MM.1S (cell line): Measurements from ENCODE around the gene ERFL.

Experiments
- DNase-seq: peaks from one replicate; pipeline ENCODE4 v3.0.0-alpha.2; 2015
- H2AFZ ChIP-seq: fragments of 300-600 bp; sonication (generic); 2 replicates; pipeline ENCODE4 v1.6.0; 2016; ENCODE audit warnings: antibody characterized with exemption, low read length
- H3F3A ChIP-seq: fragments of 300-600 bp; sonication (generic); 2 replicates; pipeline ENCODE4 v1.6.1; 2016; ENCODE audit warnings: mild to moderate bottlenecking, antibody characterized with exemption, low read length, moderate library complexity, mixed read lengths; ENCODE audit not compliant: insufficient read depth
- H3K27ac ChIP-seq: fragments of 300-600 bp; sonication (generic); 2 replicates; pipeline ENCODE4 v1.5.1; 2016; ENCODE audit warnings: mild to moderate bottlenecking, low read length
- H3K27me3 ChIP-seq: fragments of 300-600 bp; sonication (generic); replicated peaks from 2 replicates; pipeline ENCODE4 v1.6.0; 2016; ENCODE audit warnings: low read length; ENCODE audit not compliant: insufficient read depth
- H3K36me3 ChIP-seq: fragments of 300-600 bp; sonication (generic); replicated peaks from 2 replicates; pipeline ENCODE4 v1.6.1; 2016; ENCODE audit warnings: mild to moderate bottlenecking, low read length, mixed read lengths; ENCODE audit not compliant: insufficient read depth
- H3K4me1 ChIP-seq: fragments of 300-600 bp; sonication (generic); 2 replicates; pipeline ENCODE4 v1.6.1; 2016; ENCODE audit warnings: low read length, mixed read lengths
- H3K4me2 ChIP-seq: fragments of 300-600 bp; sonication (generic); 2 replicates; pipeline ENCODE4 v1.6.0; 2016; ENCODE audit warnings: low read depth, low read length
- H3K4me3 ChIP-seq: fragments of 300-600 bp; sonication (generic); 2 replicates; pipeline ENCODE4 v1.5.1; 2016; ENCODE audit warnings: low read length, mixed read lengths
- H3K79me2 ChIP-seq: fragments of 300-600 bp; sonication (generic); 2 replicates; pipeline ENCODE4 v1.6.1; 2016; ENCODE audit warnings: mixed run types, low read length, mixed read lengths
- H3K9ac ChIP-seq: fragments of 300-600 bp; sonication (generic); 2 replicates; pipeline ENCODE4 v1.6.1; 2016; ENCODE audit warnings: low read length, mixed read lengths
- H3K9me2 ChIP-seq: fragments of 300-600 bp; sonication (generic); replicated peaks from 2 replicates; pipeline ENCODE4 v1.6.1; 2016; ENCODE audit warnings: mild to moderate bottlenecking, low read length, mixed read lengths; ENCODE audit not compliant: insufficient read depth
- H3K9me3 ChIP-seq: fragments of 300-600 bp; sonication (generic); replicated peaks from 2 replicates; pipeline ENCODE4 v1.6.1; 2016; ENCODE audit warnings: mild to moderate bottlenecking, low read length, mixed read lengths; ENCODE audit not compliant: insufficient read depth
- H4K20me1 ChIP-seq: fragments of 300-600 bp; sonication (generic); 2 replicates; pipeline ENCODE4 v1.6.1; 2016; ENCODE audit warnings: mild to moderate bottlenecking, low read length, moderate library complexity, mixed read lengths; ENCODE audit not compliant: insufficient read depth
- EZH2 ChIP-seq: fragments of 300-600 bp; sonication (generic); optimal IDR thresholded peaks from 2 replicates; pipeline ENCODE3; 2017; ENCODE audit warnings: low read depth, mild to moderate bottlenecking, antibody characterized with exemption, low read length, mixed read lengths
- EZH2phosphoT487 ChIP-seq: fragments of 300-600 bp; sonication (generic); IDR thresholded peaks from 2 replicates; pipeline ENCODE4 v1.6.1; 2018; ENCODE audit warnings: antibody characterized with exemption, low read length
- TF ChIP-seq, protein P1 (sequence below): fragments of 300-600 bp; sonication (generic); IDR thresholded peaks from 2 replicates; pipeline ENCODE4 v1.5.1; 2016; ENCODE audit warnings: antibody characterized with exemption, low read length, mixed read lengths

Gene ERFL

DNA sequence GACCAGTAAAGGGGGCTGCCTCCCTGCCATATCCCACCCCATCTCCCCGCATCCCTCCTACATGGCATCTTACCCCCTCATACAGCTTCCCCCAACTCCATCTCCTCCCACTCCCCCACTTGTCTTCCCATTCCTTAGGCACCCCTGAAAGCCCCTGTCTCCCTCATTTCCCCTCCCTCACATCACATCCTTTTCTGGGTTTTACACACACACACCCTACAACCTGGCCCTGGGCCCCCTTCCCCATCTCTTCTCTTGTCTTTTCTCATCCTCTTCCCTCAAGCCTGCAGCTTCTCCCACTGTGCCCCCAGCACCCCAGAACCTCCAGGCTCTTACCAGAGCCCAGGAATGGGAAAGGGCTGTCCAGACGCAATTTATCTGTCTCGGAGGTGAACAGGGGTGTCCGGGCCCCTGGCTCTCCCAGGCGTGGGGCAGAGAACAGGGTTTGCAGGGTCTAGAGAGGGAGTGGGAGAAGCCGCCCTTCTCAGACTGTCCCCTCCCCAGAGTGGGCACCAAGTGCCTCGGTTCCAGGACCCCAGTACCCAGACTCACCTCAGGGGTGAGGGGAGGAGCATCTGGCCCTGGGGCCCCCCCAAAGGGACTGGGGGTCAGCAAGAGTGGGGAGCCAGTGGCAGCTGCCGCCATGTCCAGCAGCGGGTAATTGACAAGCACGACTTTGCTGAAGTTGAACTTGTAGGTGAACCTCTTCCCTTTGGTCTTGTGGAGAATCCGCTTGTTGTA is 19.4 kb downstream of the ERFL start:
- Histone ChIP-seq H3K27ac (no peak overlapping the region), H3K4me1 (no peaks in the 10 kb centered on the region), H3K4me2 (no peak overlapping the region), H3K9me2 (no peaks in the 10 kb centered on the region), H3K79me2 (no peaks in the 10 kb centered on the region), H3K9ac (no peak overlapping the region), H2AFZ (no peak overlapping the region), H3F3A (no peaks in the 10 kb centered on the region), H3K4me3 (no peak overlapping the region), H3K9me3 (no peaks in the 10 kb centered on the region), H4K20me1 (no peaks in the 10 kb centered on the region), H3K36me3 (no peaks in the 10 kb centered on the region), H3K27me3 (peaks cover 34% of the 10 kb centered on the region)
- TF ChIP-seq, protein P1, sequence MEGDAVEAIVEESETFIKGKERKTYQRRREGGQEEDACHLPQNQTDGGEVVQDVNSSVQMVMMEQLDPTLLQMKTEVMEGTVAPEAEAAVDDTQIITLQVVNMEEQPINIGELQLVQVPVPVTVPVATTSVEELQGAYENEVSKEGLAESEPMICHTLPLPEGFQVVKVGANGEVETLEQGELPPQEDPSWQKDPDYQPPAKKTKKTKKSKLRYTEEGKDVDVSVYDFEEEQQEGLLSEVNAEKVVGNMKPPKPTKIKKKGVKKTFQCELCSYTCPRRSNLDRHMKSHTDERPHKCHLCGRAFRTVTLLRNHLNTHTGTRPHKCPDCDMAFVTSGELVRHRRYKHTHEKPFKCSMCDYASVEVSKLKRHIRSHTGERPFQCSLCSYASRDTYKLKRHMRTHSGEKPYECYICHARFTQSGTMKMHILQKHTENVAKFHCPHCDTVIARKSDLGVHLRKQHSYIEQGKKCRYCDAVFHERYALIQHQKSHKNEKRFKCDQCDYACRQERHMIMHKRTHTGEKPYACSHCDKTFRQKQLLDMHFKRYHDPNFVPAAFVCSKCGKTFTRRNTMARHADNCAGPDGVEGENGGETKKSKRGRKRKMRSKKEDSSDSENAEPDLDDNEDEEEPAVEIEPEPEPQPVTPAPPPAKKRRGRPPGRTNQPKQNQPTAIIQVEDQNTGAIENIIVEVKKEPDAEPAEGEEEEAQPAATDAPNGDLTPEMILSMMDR, result no peak
- TF ChIP-seq EZH2phosphoT487, result no peak
- no peak for TF ChIP-seq EZH2
- no peak for DNase-seq

DNA sequence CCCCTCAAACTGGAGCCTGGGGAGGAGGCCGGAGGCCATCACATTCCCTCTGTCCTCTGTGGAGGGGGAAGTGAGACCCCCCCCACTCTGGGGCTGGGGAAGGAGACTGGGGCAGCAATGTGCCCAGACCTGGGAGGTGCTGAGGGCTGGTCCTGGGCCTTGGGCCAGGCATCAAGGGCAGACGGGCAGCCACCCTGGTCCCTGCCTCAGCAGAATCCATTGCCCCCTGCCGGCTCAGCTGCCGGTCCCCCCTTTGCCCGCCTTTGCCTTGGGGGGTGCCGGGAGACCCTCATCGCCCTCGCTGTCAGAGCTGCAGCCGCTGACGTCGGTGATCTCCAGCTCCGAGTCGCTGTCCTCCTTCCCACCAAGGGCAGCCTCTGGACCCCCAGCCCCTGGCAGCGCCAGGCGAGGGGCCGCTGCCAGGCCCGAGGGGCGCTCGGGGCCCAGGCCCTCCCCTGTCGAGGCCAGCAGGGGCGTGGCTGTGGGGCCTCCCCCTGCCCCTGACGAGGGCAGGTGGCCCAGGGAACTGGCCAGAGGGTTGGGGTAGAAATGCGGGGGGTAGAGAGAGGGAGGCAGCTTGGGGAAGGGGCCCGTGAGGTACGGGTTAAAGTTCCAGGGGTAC is 20.1 kb downstream of the ERFL start:
- DNase-seq, result no peak
- peaks cover 27% of the 10 kb centered on the region for H3K27me3 ChIP-seq
- H3K9ac ChIP-seq, result no peak overlapping the region
- H3K4me1 ChIP-seq, result no peaks in the 10 kb centered on the region
- H2AFZ ChIP-seq, result no peak overlapping the region
- TF ChIP-seq EZH2 (no peak), EZH2phosphoT487 (no peak)
- TF ChIP-seq, protein P1, result no peak
- H3K4me3 ChIP-seq, result no peak overlapping the region
- no peak overlapping the region for H3K4me2 ChIP-seq
- H4K20me1 ChIP-seq, result no peaks in the 10 kb centered on the region
- H3K9me2 ChIP-seq, result no peaks in the 10 kb centered on the region
- no peaks in the 10 kb centered on the region for H3K9me3 ChIP-seq
- no peaks in the 10 kb centered on the region for H3K79me2 ChIP-seq
- no peak overlapping the region for H3K27ac ChIP-seq
- no peaks in the 10 kb centered on the region for H3F3A ChIP-seq
- no peaks in the 10 kb centered on the region for H3K36me3 ChIP-seq

DNA sequence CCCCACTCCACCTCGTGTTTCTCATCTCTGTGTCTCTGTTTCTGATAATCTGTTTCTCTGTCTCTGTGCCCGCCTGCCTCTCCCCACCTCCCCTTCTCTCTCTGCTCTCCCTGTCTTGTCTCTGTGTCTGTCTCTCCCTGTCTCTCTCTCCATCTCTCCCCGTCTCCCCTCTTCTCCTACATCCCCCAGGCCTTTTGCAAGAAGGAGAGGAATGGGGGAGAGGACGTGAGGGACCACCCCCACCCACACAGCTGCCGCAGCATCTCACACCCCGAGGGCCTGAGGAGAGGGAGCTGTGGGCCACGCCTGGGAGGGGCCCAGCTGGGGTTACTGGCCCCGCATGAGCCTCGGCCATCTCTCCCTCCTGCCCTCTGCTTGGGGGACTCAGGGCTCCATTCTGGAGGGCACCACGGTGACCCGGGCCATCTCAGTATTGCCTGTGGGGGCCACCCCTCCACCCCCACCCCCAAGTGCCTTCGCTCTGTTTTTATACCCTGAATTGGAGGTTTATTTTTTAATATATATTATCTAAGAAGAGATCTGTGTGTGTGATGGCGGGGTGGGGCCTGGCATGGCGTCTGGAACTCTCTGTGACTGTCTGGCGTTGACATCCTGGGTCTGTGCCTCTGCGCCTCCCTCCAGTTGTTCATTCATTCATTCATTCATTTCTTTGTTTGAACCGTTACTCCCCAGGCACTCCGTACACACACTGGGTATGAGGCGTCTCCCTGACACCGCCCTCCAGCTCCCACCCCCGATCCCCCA is 21.2 kb downstream of the ERFL start:
- no peak overlapping the region for H3K4me3 ChIP-seq
- peaks cover 18% of the 10 kb centered on the region for H3K27me3 ChIP-seq
- H3K27ac ChIP-seq, result no peak overlapping the region
- H3K79me2 ChIP-seq, result no peaks in the 10 kb centered on the region
- no peak overlapping the region for H3K4me2 ChIP-seq
- H3K4me1 ChIP-seq, result no peaks in the 10 kb centered on the region
- H3F3A ChIP-seq, result no peaks in the 10 kb centered on the region
- H3K9me3 ChIP-seq, result no peaks in the 10 kb centered on the region
- H2AFZ ChIP-seq, result no peak overlapping the region
- H4K20me1 ChIP-seq, result no peaks in the 10 kb centered on the region
- no peaks in the 10 kb centered on the region for H3K36me3 ChIP-seq
- DNase-seq, result no peak
- TF ChIP-seq, protein P1, result no peak
- no peak for TF ChIP-seq EZH2phosphoT487
- TF ChIP-seq EZH2, result no peak
- H3K9me2 ChIP-seq, result no peaks in the 10 kb centered on the region
- no peak overlapping the region for H3K9ac ChIP-seq
